ENCODE data around the gene ECE1.

DNA sequence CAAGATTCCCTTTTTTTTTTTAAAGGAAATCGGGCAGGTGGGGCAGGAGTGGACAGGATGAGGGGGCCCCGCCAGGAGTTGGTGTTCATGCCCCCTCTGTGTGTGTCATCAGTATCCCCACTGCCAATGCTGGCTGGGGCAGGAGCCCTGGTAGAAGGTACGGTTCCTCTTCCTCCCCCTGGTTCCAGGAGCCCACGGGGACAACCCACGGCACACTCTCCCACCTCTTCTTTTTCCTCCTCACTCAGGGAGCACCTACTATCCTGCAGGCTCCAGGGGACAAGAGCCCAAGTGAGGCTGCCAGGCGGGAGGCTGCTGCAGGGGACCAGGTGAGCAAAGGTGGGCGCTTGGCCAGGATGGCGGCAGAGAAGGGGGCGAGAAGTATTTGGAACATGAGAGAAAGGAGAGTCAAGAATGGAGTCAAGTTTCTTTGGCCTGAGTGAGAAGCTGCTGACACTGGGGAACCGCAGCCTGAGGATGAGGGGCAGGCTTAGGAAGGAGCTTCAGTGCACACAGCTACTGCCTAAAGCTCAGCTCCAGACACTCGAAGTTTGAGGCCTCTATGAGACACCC is 26.5 kb downstream of the ECE1 start:
- TF ChIP-seq HDAC1 (IDR thresholded peaks at IDR 0.05) (no peak), FOXK1 (CRISPR knock-in tag; IDR thresholded peaks at IDR 0.05; ENCODE audit: borderline replicate concordance) (no peak), FOSL1 (tag; conservative IDR thresholded peaks at IDR 0.05) (no peak), FOXA3 (CRISPR knock-in tag; conservative IDR thresholded peaks at IDR 0.05 in 1 of 2, IDR thresholded peaks at IDR 0.05 in 1 of 2) (no peak)
- TF ChIP-seq, protein P1, sequence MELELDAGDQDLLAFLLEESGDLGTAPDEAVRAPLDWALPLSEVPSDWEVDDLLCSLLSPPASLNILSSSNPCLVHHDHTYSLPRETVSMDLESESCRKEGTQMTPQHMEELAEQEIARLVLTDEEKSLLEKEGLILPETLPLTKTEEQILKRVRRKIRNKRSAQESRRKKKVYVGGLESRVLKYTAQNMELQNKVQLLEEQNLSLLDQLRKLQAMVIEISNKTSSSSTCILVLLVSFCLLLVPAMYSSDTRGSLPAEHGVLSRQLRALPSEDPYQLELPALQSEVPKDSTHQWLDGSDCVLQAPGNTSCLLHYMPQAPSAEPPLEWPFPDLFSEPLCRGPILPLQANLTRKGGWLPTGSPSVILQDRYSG (tag; conservative IDR thresholded peaks at IDR 0.05; ENCODE audit: low read depth) = no peak
- TF ChIP-seq, protein P2, sequence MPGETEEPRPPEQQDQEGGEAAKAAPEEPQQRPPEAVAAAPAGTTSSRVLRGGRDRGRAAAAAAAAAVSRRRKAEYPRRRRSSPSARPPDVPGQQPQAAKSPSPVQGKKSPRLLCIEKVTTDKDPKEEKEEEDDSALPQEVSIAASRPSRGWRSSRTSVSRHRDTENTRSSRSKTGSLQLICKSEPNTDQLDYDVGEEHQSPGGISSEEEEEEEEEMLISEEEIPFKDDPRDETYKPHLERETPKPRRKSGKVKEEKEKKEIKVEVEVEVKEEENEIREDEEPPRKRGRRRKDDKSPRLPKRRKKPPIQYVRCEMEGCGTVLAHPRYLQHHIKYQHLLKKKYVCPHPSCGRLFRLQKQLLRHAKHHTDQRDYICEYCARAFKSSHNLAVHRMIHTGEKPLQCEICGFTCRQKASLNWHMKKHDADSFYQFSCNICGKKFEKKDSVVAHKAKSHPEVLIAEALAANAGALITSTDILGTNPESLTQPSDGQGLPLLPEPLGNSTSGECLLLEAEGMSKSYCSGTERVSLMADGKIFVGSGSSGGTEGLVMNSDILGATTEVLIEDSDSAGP (CRISPR knock-in tag; IDR thresholded peaks at IDR 0.05) = no peak
